Right lobe of liver (tissue), 6 donors: ENCODE data around the gene ALDH16A1. TPM values are rescaled to one million over a fixed set of nuclear protein-coding genes. Genes with fewer than 3 reads are reported as not detected.

Experiments used
- ATAC-seq, 4 donors: fragments of 200-7000 bp; cut with Tn5 transposase; one replicate each; pipeline ENCODE4 v1.9.1; 2020; ENCODE audit warnings: mild to moderate bottlenecking in 4 of 4, moderate library complexity in 4 of 4
- DNase-seq, 3 donors: peaks; one replicate each; pipeline ENCODE4 v3.0.0-alpha.2; 2020
- H3K27ac ChIP-seq, 3 donors: fragments of 200-600 bp; one replicate each; pipeline ENCODE4 v1.8.0; 2022
- H3K27me3 ChIP-seq, 2 donors: fragments of 200-600 bp; one replicate each; pipeline ENCODE4 v1.8.0; 2022
- H3K36me3 ChIP-seq, 4 donors: fragments of 200-600 bp; sonication (generic) in 1 of 4; one replicate each; pipeline versions ENCODE4 v1.5.1 to v1.8.0; 2017 to 2022; ENCODE audit warnings: control low read depth in 1 of 4
- H3K4me1 ChIP-seq, 4 donors: fragments of 200-600 bp; sonication (generic) in 1 of 4; one replicate each; pipeline versions ENCODE4 v1.5.1 to v1.8.0; 2017 to 2022; ENCODE audit warnings: control low read depth in 1 of 4
- H3K4me3 ChIP-seq, 3 donors: fragments of 200-600 bp; one replicate each; pipeline ENCODE4 v1.8.0; 2022
- H3K9me3 ChIP-seq, 4 donors: fragments of 200-600 bp; sonication (generic) in 1 of 4; one replicate each; pipeline versions ENCODE4 v1.5.1 to v1.8.0; 2017 to 2022; ENCODE audit warnings: control low read depth in 1 of 4
- POLR2A ChIP-seq: fragments of 450-650 bp; IDR thresholded peaks from one replicate; pipeline ENCODE4 v1.6.1; 2017; ENCODE audit warnings: antibody characterized with exemption, mild to moderate bottlenecking
- WGBS: methylation state at CpG from one replicate; pipeline ENCODE4 v1.1.6; 2018; ENCODE audit warnings: low coverage, low lambda C conversion rate; ENCODE audit not compliant: insufficient coverage; ENCODE audit errors: missing lambda C conversion rate; 5-methylcytosine and 5-hydroxymethylcytosine counted together
- intact Hi-C, 2 donors: fragments of 100-400 bp; cut with DNase I; formaldehyde crosslinking; loops; one replicate each; pipeline versions ENCODE4 v1.11.2 to v1.14.1; 2022
- total RNA-seq, 6 experiments: library from RNA; depleted of rRNA in 2 of 6; stranded (reverse); fragments of >200 nt in 2 of 6; fragmentation: NEBNext Ultra II Directional in 3 of 6; extraction: Animal tissue kit (Norgen Biotek cat#: 25700) in 3 of 6; gene quantifications; one replicate each; pipeline versions ENCODE4 v1.1.0 to v1.2.4, GENCODE V29; 2016 to 2023
- TF ChIP-seq, protein P1 (sequence below), 4 donors: fragments of 200-600 bp in 3 of 4; fragments of 450-650 bp in 1 of 4; IDR thresholded peaks; one replicate each; pipeline versions ENCODE4 v1.5.1 to v1.8.0; 2016 to 2022; ENCODE audit warnings: antibody characterized with exemption in 4 of 4, mild to moderate bottlenecking in 2 of 4
- donor health status: DM: no; HTN: yes; CAD: no.
- donor health status: DM: no; HTN: no; CAD: no.
- donor health status: DM: no; HTN: no; CAD: no.
- donor health status: DM: no; HTN: yes; CAD: no.
- donor health status: DM: no; HTN: yes; CAD: no.

ALDH16A1 gene
- total RNA-seq, 6 experiments from 2014 or later = 14.4 to 29.6 (median 19.8) TPM

DNA sequence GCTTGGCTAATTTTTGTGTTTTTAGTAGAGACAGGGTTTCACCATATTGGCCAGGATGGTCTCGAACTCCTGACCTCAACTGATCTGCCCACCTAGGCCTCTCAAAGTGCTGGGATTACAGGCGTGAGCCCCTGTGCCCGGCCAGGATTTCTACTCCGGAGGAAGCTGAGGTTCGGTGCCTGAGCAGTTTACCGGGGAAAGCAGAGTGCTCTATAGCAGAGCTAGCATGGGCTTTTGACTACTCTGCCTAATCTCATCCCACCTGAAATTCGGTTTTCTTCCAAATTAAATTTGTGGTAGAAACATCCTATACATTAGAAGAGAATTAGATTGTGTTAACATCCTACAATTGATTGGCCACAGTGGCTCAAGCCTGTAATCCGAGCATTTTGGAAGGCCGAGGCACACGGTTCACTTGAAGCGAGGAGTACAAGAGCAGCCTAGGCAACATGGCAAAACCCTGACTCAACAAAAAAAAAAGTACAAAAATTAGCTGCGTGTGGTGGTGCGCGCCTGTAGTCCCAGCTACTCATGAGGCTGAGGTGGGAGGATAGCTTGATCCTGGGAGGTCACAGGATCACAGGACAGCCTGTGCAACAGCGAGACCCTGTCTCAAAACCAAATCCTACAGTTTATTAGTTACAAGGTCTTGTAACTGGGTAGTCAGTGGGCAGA, 36.0 kb downstream of the ALDH16A1 start:
- DNase-seq (no peak), ATAC-seq (no peak)
- Histone ChIP-seq H3K36me3 (peaks cover 15 to 40% (median 27%) of the 10 kb centered on the region in 4 donors), H3K4me3 (peak overlapping the region; percentile 82 to 86 (median 84)), H3K27me3 (no peaks in the 10 kb centered on the region), H3K27ac (peak overlapping the region in 2 of 3 donors; percentile 19 to 81), H3K4me1 (peaks cover 0 to 14% (median 5%) of the 10 kb centered on the region in 4 donors), H3K9me3 (no peaks in the 10 kb centered on the region)
- TF ChIP-seq, protein P1, sequence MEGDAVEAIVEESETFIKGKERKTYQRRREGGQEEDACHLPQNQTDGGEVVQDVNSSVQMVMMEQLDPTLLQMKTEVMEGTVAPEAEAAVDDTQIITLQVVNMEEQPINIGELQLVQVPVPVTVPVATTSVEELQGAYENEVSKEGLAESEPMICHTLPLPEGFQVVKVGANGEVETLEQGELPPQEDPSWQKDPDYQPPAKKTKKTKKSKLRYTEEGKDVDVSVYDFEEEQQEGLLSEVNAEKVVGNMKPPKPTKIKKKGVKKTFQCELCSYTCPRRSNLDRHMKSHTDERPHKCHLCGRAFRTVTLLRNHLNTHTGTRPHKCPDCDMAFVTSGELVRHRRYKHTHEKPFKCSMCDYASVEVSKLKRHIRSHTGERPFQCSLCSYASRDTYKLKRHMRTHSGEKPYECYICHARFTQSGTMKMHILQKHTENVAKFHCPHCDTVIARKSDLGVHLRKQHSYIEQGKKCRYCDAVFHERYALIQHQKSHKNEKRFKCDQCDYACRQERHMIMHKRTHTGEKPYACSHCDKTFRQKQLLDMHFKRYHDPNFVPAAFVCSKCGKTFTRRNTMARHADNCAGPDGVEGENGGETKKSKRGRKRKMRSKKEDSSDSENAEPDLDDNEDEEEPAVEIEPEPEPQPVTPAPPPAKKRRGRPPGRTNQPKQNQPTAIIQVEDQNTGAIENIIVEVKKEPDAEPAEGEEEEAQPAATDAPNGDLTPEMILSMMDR (IDR thresholded peaks at IDR 0.05) = no peak
- no peak for TF ChIP-seq POLR2A
- WGBS = 23% methylated on average over 15 of the region's 15 CpGs
- intact Hi-C loops = no loop called here

DNA sequence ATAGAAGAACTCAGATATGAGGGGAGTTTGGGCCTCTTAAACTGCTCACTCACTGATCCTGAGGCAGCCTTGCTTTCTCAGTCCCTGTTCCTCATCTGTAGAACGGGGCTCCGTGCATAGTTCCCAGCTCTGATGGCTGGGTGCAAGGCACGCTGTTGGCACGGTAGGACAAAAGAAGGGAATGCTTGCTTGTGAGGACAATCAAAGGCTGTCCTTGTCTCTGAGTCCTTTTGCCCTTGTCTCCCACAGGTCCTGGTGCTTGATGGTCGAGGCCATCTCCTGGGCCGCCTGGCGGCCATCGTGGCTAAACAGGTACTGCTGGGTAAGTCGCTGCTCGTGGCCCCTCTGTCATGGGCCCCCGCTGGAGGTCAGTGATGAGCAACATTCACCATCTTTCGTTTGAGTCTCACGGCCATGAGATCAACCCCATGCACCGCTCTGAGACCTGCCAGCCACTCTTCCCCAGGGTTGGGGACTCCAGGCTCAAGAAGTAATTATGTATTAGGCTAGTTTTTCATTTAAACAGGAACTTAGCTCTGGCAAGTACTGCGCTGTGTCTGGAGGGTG, 36.7 kb downstream of the ALDH16A1 start:
- intact Hi-C loops = no loop called here
- H3K4me1 ChIP-seq = peaks cover 0 to 14% (median 5%) of the 10 kb centered on the region in 4 donors
- WGBS = 56% methylated on average over 5 of the region's 15 CpGs
- H3K27me3 ChIP-seq = no peaks in the 10 kb centered on the region
- peak overlapping the region; percentile 82 to 86 (median 84) for H3K4me3 ChIP-seq
- H3K36me3 ChIP-seq = peaks cover 15 to 40% (median 27%) of the 10 kb centered on the region in 4 donors
- TF ChIP-seq, protein P1 (IDR thresholded peaks at IDR 0.05) = no peak
- TF ChIP-seq POLR2A = no peak
- H3K27ac ChIP-seq = no peak overlapping the region
- DNase-seq (no peak), ATAC-seq (no peak)
- H3K9me3 ChIP-seq = no peaks in the 10 kb centered on the region

DNA sequence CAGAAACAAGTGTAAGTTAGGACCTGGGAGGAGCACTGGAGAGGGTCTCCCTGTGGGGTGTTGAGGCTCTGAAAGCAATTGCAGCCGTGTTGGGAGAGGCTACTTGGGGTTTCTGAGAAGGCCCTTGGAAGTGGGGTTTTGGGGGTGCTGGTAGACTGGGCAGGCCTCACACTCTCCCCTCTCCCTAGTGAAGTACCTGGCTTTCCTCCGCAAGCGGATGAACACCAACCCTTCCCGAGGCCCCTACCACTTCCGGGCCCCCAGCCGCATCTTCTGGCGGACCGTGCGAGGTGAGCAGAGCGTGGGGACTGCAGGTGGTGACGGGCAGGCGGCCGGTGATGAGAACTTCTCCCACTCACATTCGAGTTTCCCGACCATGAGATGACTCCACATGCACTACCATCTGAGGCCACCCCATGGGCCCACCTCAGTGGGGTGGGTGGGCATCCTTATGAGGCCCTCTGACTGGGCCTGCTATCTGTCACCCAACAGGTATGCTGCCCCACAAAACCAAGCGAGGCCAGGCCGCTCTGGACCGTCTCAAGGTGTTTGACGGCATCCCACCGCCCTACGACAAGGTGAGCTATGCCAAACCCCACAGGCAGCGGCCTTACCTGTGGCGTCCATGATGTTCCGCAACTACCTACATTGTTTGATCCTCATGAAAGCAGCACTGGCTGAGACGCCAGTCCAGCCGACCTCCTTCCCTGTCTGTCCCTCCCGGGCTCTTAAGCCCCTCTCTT, 37.4 kb downstream of the ALDH16A1 start:
- no CpG with 5 or more reads among the region's 27 CpGs for WGBS
- H3K4me1 ChIP-seq = peaks cover 0 to 14% (median 5%) of the 10 kb centered on the region in 4 donors
- H3K4me3 ChIP-seq = no peak overlapping the region
- H3K36me3 ChIP-seq = peaks cover 15 to 40% (median 27%) of the 10 kb centered on the region in 4 donors
- intact Hi-C loops = no loop called here
- DNase-seq (no peak), ATAC-seq (no peak)
- no peaks in the 10 kb centered on the region for H3K27me3 ChIP-seq
- TF ChIP-seq, protein P1 (IDR thresholded peaks at IDR 0.05) = no peak
- TF ChIP-seq POLR2A = no peak
- H3K9me3 ChIP-seq = no peaks in the 10 kb centered on the region
- no peak overlapping the region for H3K27ac ChIP-seq

DNA sequence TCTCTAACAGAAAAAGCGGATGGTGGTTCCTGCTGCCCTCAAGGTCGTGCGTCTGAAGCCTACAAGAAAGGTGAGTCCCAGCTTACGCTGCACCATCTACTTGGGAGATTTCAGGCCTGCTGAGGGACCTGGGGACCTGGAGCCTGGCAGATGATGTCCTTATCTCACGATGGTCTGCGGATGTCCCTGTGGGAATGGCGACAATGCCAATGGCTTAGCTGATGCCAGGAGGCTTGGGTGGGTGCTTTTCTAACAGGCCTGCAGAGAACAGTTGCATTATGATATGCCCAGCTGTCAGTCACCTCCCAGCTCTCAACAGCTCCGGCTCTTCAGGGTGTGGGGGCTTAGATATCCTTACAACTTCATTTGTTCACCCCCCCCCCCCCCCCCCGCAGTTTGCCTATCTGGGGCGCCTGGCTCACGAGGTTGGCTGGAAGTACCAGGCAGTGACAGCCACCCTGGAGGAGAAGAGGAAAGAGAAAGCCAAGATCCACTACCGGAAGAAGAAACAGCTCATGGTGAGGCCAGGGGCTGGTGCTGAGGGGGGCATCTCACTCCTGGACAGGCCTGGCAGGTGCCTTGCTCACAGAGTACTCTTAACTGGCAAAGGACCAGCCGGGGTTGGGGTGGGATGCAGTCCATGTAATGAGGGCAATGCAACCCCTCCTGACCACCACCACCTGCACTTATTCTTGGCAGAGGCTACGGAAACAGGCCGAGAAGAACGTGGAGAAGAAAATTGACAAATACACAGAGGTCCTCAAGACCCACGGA, 38.2 kb downstream of the ALDH16A1 start:
- H3K27ac ChIP-seq = no peak overlapping the region
- ATAC-seq = no peak
- TF ChIP-seq POLR2A = no peak
- TF ChIP-seq, protein P1 (IDR thresholded peaks at IDR 0.05) = no peak
- H3K4me1 ChIP-seq = peaks cover 0 to 14% (median 5%) of the 10 kb centered on the region in 4 donors
- H3K4me3 ChIP-seq = no peak overlapping the region
- WGBS = 62% methylated on average over 2 of the region's 17 CpGs
- DNase-seq = no peak
- intact Hi-C loops = no loop called here
- H3K9me3 ChIP-seq = no peaks in the 10 kb centered on the region
- H3K27me3 ChIP-seq = no peaks in the 10 kb centered on the region
- H3K36me3 ChIP-seq = peaks cover 15 to 40% (median 27%) of the 10 kb centered on the region in 4 donors
